Measurements from ENCODE around the gene LAMA3. TPM values are rescaled to one million over a fixed set of nuclear protein-coding genes. Genes with fewer than 3 reads are reported as not detected.

The LAMA3 gene
- total RNA-seq, 1 donor from 2014 or later, result 106 TPM

DNA sequence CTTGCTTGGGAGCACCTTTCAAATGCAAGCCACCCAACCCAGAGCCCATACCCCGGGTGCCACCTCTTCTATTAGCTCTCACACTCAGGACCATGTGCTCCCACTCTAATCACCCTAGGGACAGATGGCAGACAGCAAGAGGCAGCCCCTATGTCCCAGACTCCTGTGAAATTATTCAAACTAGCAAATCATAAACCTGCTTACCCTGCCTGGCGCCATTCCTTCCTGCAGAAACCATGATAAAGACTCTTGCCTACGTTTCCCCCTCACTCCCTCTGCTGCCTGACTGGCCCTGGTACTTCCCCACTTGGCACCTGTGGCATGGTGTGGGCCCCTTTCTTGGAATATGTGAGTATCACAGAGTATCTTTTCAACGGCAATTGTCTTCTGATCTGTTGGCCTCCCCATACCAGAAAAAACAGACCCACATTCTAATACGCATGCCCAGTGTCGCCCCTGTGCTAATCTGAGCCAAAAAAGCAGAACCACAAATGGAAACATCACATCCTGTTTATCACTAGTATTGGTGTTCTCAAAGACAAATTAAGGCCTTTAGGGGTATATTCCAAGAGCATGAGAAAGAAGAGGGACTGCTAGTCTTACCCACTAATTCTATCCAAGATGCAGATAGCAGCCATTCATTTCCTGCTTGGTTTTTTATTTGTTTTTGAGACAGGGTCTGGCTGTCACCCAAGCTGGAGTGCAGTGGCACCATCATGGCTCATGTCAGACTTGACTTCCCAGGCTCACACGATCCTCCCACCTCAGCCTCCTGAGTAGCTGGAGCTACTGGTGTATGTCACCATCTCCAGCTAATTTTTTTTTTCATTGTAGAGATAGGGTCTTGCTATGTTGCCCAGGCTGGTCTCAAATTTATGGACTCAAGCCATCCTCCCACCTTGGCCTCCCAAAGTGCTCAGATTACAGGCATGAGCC, 281.2 kb downstream of the LAMA3 start:
- Histone ChIP-seq H3K9me3 (no peaks in the 10 kb centered on the region), H3K4me3 (no peak overlapping the region), H3K27ac (no peak overlapping the region), H3K27me3 (no peaks in the 10 kb centered on the region), H3K4me1 (peaks cover 4% of the 10 kb centered on the region), H3K36me3 (no peaks in the 10 kb centered on the region)
- intact Hi-C loops (cut with DNase I), result no loop called here
- TF ChIP-seq POLR2A (IDR thresholded peaks at IDR 0.05), result no peak
- TF ChIP-seq POLR2AphosphoS5 (IDR thresholded peaks at IDR 0.05; ENCODE audit: insufficient read depth in 1 of 2, low read depth in 1 of 2), result no peak
- TF ChIP-seq, protein P1, sequence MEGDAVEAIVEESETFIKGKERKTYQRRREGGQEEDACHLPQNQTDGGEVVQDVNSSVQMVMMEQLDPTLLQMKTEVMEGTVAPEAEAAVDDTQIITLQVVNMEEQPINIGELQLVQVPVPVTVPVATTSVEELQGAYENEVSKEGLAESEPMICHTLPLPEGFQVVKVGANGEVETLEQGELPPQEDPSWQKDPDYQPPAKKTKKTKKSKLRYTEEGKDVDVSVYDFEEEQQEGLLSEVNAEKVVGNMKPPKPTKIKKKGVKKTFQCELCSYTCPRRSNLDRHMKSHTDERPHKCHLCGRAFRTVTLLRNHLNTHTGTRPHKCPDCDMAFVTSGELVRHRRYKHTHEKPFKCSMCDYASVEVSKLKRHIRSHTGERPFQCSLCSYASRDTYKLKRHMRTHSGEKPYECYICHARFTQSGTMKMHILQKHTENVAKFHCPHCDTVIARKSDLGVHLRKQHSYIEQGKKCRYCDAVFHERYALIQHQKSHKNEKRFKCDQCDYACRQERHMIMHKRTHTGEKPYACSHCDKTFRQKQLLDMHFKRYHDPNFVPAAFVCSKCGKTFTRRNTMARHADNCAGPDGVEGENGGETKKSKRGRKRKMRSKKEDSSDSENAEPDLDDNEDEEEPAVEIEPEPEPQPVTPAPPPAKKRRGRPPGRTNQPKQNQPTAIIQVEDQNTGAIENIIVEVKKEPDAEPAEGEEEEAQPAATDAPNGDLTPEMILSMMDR (IDR thresholded peaks at IDR 0.05), result no peak
- no peak for DNase-seq (ENCODE audit: extremely low spot score in 2 of 2)

DNA sequence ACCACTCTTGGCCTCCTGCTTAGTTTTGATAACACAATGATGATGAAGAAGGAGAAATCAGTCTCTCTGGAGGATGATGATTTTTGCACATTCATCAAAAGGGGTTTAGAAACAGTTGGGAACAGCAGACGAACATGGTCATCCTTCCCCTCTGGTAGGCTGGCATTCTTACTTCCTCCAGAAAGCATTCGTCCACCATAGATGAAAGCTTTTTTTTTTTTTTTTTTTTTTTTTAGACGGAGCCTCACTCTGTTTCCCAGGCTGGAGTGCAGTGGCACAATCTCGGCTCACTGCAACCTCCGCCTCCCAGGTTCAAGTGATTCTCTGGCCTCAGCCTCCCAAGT, 281.8 kb downstream of the LAMA3 start:
- H3K9me3 ChIP-seq, result no peaks in the 10 kb centered on the region
- TF ChIP-seq, protein P1 (IDR thresholded peaks at IDR 0.05), result no peak
- TF ChIP-seq POLR2AphosphoS5 (IDR thresholded peaks at IDR 0.05; ENCODE audit: insufficient read depth in 1 of 2, low read depth in 1 of 2) (no peak), POLR2A (IDR thresholded peaks at IDR 0.05) (no peak)
- intact Hi-C loops (cut with DNase I), result no loop called here

GRCh38 chr18:23971666-23972230, 282.5 kb downstream of the LAMA3 start:
- Histone ChIP-seq H3K27ac (no peak overlapping the region), H3K4me1 (no peaks in the 10 kb centered on the region), H3K9me3 (no peaks in the 10 kb centered on the region), H3K4me3 (no peak overlapping the region), H3K27me3 (no peaks in the 10 kb centered on the region), H3K36me3 (no peaks in the 10 kb centered on the region)
- no peak for TF ChIP-seq POLR2A (IDR thresholded peaks at IDR 0.05)
- TF ChIP-seq, protein P1 (IDR thresholded peaks at IDR 0.05), result no peak
- no peak for TF ChIP-seq POLR2AphosphoS5 (IDR thresholded peaks at IDR 0.05; ENCODE audit: insufficient read depth in 1 of 2, low read depth in 1 of 2)
- intact Hi-C loops (cut with DNase I), result no loop called here
- DNase-seq (ENCODE audit: extremely low spot score in 2 of 2), result no peak

More for the DNA sequence above, 281.8 kb downstream of the LAMA3 start:
- Histone ChIP-seq H3K36me3 (no peaks in the 10 kb centered on the region), H3K4me1 (no peaks in the 10 kb centered on the region), H3K27ac (no peak overlapping the region), H3K27me3 (no peaks in the 10 kb centered on the region), H3K4me3 (no peak overlapping the region)
- no peak for DNase-seq (ENCODE audit: extremely low spot score in 2 of 2)

DNA sequence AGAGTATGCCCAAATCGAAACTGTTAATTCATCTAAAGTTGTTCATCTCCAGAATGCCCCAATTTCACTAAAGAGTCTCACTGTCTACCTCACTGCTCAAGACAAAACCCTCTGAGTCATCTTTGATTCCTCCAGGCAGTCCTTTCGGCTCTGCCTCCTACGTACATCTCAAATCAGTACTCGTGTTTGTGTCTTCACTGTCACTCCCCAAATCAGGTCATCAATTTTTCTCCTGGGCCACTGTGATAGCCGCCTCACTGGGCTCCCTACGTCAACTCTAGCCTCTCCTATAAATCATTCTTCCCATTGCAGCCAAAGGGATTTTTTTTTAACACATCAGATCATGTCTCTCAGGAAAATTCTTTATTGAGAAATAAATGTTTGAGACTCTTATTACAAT, 283.2 kb downstream of the LAMA3 start:
- Histone ChIP-seq H3K36me3 (no peaks in the 10 kb centered on the region), H3K4me3 (no peak overlapping the region), H3K27me3 (no peaks in the 10 kb centered on the region), H3K4me1 (no peaks in the 10 kb centered on the region), H3K9me3 (no peaks in the 10 kb centered on the region), H3K27ac (no peak overlapping the region)
- intact Hi-C loops (cut with DNase I), result no loop called here
- no peak for TF ChIP-seq POLR2A (IDR thresholded peaks at IDR 0.05)
- no peak for DNase-seq (ENCODE audit: extremely low spot score in 2 of 2)

- intact Hi-C loops (cut with DNase I), result no loop called here
- Histone ChIP-seq H3K27me3 (no peaks in the 10 kb centered on the region), H3K27ac (no peak overlapping the region), H3K9me3 (no peaks in the 10 kb centered on the region), H3K4me3 (no peak overlapping the region), H3K4me1 (peaks cover 9% of the 10 kb centered on the region), H3K36me3 (no peaks in the 10 kb centered on the region)
- TF ChIP-seq, protein P1 (IDR thresholded peaks at IDR 0.05), result no peak
- TF ChIP-seq POLR2A (IDR thresholded peaks at IDR 0.05) (no peak), POLR2AphosphoS5 (IDR thresholded peaks at IDR 0.05; ENCODE audit: insufficient read depth in 1 of 2, low read depth in 1 of 2) (no peak)
- no peak for DNase-seq (ENCODE audit: extremely low spot score in 2 of 2)
Observed at GRCh38 chr18:23977103-23977502, 287.9 kb downstream of the LAMA3 start.
